ENCODE results near the gene STX18. TPM values are rescaled to one million over a fixed set of nuclear protein-coding genes. Genes with fewer than 3 reads are reported as not detected.

Gene STX18
- total and polyA plus RNA-seq, 2 donors (not counting 3 experiments of a cell fraction or from before 2014, with no cell fraction given) = 30.7 to 31.2 TPM

DNA sequence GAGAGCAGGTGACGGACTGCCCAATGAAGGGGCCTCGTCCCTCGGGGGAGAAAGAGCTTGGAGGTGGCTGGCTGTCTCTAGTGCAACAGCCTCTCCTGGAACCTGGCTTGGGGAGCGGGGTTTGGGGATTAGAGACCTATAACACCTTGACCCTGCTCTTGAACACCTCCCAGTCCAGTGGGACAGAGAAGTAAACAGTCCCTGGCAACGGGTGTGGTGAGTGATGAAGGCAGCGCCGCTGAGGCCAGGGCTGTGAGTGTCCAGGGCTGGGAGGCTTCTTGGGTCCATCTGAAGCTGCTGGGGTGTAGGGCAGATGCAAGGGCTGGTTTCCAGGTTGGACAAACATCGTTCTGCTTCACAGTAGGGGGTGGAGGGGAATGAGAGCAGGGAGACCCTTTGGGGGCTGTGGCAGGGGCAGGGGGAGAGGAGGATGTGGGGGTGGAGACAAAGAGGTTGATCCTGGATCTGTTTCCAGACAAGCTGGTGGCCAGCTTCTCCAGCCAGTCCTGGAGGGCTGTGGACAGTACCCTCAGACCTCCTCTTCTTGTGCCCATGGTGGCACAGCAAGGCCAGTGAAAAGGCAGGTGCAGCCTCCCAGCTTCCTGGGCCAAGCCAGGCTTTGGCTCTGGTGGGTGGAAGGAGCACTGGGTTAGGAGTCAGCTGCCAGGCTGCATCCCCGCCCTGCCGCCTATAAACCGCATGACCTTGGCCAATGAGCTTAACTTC is 151.2 kb downstream of the STX18 start:
- DNase-seq (ENCODE audit: low read depth, low spot score) (no peak), FAIRE-seq (no peak)
- no peak overlapping the region for H3K4me3 ChIP-seq (replicated peaks in 1 of 3; ENCODE audit: insufficient read depth in 1 of 3, low read depth in 1 of 3, low read length in 3 of 3)
- no peaks in the 10 kb centered on the region for H3K36me3 ChIP-seq (ENCODE audit: control insufficient read depth in 2 of 2, extremely low read depth in 1 of 2, insufficient read depth in 2 of 2, low read length in 2 of 2)
- dilution Hi-C loops (cut with MboI; ENCODE audit: extremely low pct_ligation_motif_present, low sequenced_read_pairs) = no loop called here
- TF ChIP-seq POLR2AphosphoS5 (IDR thresholded peaks at IDR 0.05; ENCODE audit: insufficient read depth, low read depth, low read length) = no peak
- TF ChIP-seq MAX (IDR thresholded peaks at IDR 0.05; ENCODE audit: insufficient read depth, insufficient read length) = no peak
- no peak for TF ChIP-seq CTCF (IDR thresholded peaks at IDR 0.05; ENCODE audit: extremely low read depth in 1 of 2, insufficient read depth in 1 of 2, low read depth in 1 of 2, low read length in 2 of 2)
- TF ChIP-seq FOS (IDR thresholded peaks at IDR 0.05; ENCODE audit: borderline replicate concordance, insufficient read depth, low read length) = no peak
- TF ChIP-seq JUN (IDR thresholded peaks at IDR 0.05; ENCODE audit: borderline replicate concordance, insufficient read depth, insufficient read length, low read depth) = no peak
- TF ChIP-seq POLR2A (IDR thresholded peaks at IDR 0.05; ENCODE audit: low read depth, low read length) = no peak
- no peak for TF ChIP-seq MYC (IDR thresholded peaks at IDR 0.05; ENCODE audit: low read depth, low read length)
- TF ChIP-seq EZH2 (IDR thresholded peaks at IDR 0.05; ENCODE audit: borderline replicate concordance, low read depth, low read length, severe bottlenecking) = no peak
- TF ChIP-seq GATA2 (IDR thresholded peaks at IDR 0.05; ENCODE audit: insufficient read depth, insufficient read length, low read depth, low read length) = no peak
- no peak overlapping the region for H2AFZ ChIP-seq (ENCODE audit: low read depth, low read length)
- no peaks in the 10 kb centered on the region for H4K20me1 ChIP-seq (replicated peaks; ENCODE audit: control insufficient read depth, extremely low read depth, insufficient read depth, low read length)
- no peak overlapping the region for H3K9ac ChIP-seq (replicated peaks; ENCODE audit: extremely low read depth, insufficient read depth, low read length)
- no peaks in the 10 kb centered on the region for H3K9me3 ChIP-seq (replicated peaks; ENCODE audit: control insufficient read depth, insufficient read depth, low read length)
- no peaks in the 10 kb centered on the region for H3K9me1 ChIP-seq (replicated peaks; ENCODE audit: control insufficient read depth, extremely low read depth, insufficient read depth, low read length)
- BruUV-seq (replicated peaks) = no TSS peak
- intact Hi-C loops (cut with micrococcal nuclease) = no loop called here
- H3K4me1 ChIP-seq (ENCODE audit: control insufficient read depth, extremely low read depth, insufficient read depth, low read length) = peaks cover 7% of the 10 kb centered on the region
- peaks cover 21 to 23% of the 10 kb centered on the region in 2 experiments for H3K27me3 ChIP-seq (ENCODE audit: control insufficient read depth in 2 of 2, insufficient read depth in 2 of 2, low read length in 2 of 2)
- ChIA-PET CTCF (no interaction called here), POLR2A (no interaction called here)
- H3K4me2 ChIP-seq (ENCODE audit: insufficient read depth, low read length) = no peak overlapping the region
- H3K79me2 ChIP-seq (ENCODE audit: control insufficient read depth, insufficient read depth, low read length) = no peaks in the 10 kb centered on the region
- H3K27ac ChIP-seq (ENCODE audit: insufficient read depth, low read depth, low read length) = no peak overlapping the region
